Activated naive CD4-positive, alpha-beta T cell treated with anti-CD3 and anti-CD28 coated beads, Interleukin-2, amount 10 ng/mL, durations not matched to agents 7 days and 5 days (primary cell): Measurements from ENCODE around the gene HAUS8.

ENCODE experiments used
- CTCF ChIA-PET: fragments of 350-600 bp; sonication (Branson Sonifier 250); formaldehyde crosslinking; loops from one replicate; lab custom pipeline; 2021; ENCODE audit warnings: antibody characterized with exemption; lab: Charles Lee
- DNase-seq: peaks from one replicate; pipeline ENCODE4 v3.0.0-alpha.2; 2020
- H3K27ac Mint-ChIP-seq: one replicate; pipeline ENCODE4 v1.8.0; 2021; ENCODE audit warnings: mild to moderate bottlenecking, moderate library complexity, mixed read lengths
- H3K27me3 Mint-ChIP-seq: one replicate; pipeline ENCODE4 v1.8.0; 2021; ENCODE audit warnings: mild to moderate bottlenecking, mixed read lengths
- H3K36me3 Mint-ChIP-seq: one replicate; pipeline ENCODE4 v1.8.0; 2021; ENCODE audit warnings: mixed read lengths
- H3K4me1 Mint-ChIP-seq: one replicate; pipeline ENCODE4 v1.8.0; 2021; ENCODE audit warnings: mixed read lengths
- H3K4me3 Mint-ChIP-seq: one replicate; pipeline ENCODE4 v1.8.0; 2021; ENCODE audit warnings: mild to moderate bottlenecking, moderate library complexity, mixed read lengths
- H3K9me3 Mint-ChIP-seq: one replicate; pipeline ENCODE4 v1.8.0; 2021; ENCODE audit warnings: mixed read lengths

The HAUS8 gene

DNA sequence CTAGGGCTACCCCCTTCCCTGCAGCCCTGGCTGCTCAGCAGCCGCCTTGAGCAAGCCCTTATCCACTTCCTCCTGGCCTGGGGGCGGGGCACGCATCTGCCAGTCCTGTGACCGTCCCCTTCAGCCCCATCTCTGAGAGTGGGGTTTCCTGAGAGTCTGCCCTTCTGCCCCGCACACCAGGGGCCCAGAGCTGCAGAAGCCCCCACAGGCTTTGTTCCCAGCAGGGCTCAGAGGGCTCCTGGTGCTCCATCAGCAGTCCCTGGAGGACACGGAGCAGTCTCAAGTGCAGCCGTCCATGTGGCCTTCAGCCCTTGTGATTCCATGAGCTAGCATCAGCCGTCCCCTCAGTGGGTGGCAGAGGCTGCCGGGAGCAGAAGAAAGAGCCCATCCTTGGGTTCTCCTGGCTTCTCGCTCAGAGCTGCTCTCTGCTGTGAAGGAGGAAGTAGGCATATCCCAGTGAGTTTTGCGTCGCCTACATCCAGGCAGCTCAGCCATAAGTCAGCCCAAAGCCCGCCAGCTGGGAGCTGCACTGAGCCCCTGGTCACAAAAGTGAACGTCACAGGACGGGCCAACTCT lies 16.6 kb upstream of the HAUS8 start:
- no peak overlapping the region for H3K4me3 Mint-ChIP-seq
- peaks cover 43% of the 10 kb centered on the region for H3K4me1 Mint-ChIP-seq
- DNase-seq: peak; percentile 33
- H3K9me3 Mint-ChIP-seq: no peaks in the 10 kb centered on the region
- no peaks in the 10 kb centered on the region for H3K27me3 Mint-ChIP-seq
- CTCF ChIA-PET: interaction anchor here (1.3 kb wide), 1 partner anchor 34 kb away, joined by 4 read pairs; no protein-coding TSS in a partner anchor
- H3K27ac Mint-ChIP-seq: no peak overlapping the region
- peaks cover 20% of the 10 kb centered on the region for H3K36me3 Mint-ChIP-seq

DNA sequence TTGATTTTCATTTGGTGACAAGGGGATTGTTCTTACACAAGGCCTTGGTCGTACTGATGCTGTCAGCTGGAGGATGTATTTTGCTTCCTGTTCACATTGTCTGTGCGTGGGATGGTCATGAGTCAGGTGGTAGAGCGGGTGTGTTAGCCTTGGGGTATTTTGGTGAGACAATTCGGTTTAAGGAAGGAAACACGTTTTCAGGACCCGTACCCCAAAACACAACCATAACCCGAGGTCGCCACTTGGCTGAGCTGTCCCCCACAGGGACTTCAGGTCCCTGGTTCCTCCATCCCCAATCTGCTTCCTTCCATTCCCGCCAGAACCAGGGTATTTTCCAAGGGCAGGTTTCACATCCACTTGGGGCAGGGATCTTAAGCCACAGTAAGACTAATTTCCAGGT lies 15.3 kb upstream of the HAUS8 start:
- no peaks in the 10 kb centered on the region for H3K9me3 Mint-ChIP-seq
- H3K27me3 Mint-ChIP-seq: no peaks in the 10 kb centered on the region
- peaks cover 43% of the 10 kb centered on the region for H3K4me1 Mint-ChIP-seq
- CTCF ChIA-PET: interaction anchor here (0.7 kb wide), 1 partner anchor 310 kb away, joined by 3 read pairs; no protein-coding TSS in a partner anchor
- no peak for DNase-seq
- H3K4me3 Mint-ChIP-seq: no peak overlapping the region
- H3K27ac Mint-ChIP-seq: peak overlapping the region; percentile 43
- H3K36me3 Mint-ChIP-seq: peaks cover 20% of the 10 kb centered on the region

DNA sequence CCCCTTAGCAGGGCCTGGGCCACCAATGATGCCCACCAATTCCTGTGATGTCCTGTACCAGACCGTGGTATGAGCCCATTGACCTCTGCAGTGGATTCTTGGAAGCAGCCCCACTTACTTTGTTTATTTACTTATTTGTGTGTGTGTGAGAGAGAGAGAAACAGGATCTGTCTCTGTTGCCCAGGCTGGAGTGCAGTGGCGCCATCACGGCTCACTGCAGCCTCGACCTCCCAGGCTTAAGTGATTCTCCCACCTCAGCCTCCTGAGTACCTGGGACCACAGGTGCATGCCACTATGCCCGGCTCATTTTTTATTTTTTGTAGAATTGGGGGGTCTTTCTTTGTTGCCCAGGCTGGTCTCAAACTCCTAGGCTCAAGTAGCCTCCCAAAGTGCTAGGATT lies 13.3 kb upstream of the HAUS8 start:
- no peak overlapping the region for H3K4me3 Mint-ChIP-seq
- CTCF ChIA-PET: no interaction called here
- DNase-seq: no peak
- no peak overlapping the region for H3K27ac Mint-ChIP-seq
- H3K27me3 Mint-ChIP-seq: no peaks in the 10 kb centered on the region
- peaks cover 20% of the 10 kb centered on the region for H3K36me3 Mint-ChIP-seq
- no peaks in the 10 kb centered on the region for H3K9me3 Mint-ChIP-seq
- H3K4me1 Mint-ChIP-seq: peaks cover 42% of the 10 kb centered on the region

DNA sequence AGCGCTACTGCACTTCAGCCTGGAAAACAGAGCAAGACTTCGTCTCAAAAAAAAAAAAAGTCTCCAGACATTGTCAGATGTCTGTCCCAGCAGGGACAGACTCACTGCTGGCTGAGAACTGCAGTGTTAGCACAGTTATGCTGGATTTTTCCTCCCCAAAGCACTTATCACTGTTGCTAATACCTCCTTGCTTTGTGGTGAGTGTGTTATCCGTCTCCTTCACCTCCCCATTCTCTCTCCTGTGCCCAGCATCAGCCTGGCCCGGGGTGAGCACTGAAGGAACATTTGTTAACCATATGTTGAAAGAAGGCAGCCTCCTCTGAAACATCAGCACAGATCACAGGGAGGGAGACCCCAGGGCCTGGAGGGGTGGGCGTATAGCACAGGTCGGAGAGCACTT lies 11.6 kb upstream of the HAUS8 start:
- Mint-ChIP-seq H3K4me3 (no peak overlapping the region), H3K9me3 (no peaks in the 10 kb centered on the region), H3K27ac (no peak overlapping the region), H3K36me3 (peaks cover 24% of the 10 kb centered on the region), H3K27me3 (no peaks in the 10 kb centered on the region), H3K4me1 (peaks cover 47% of the 10 kb centered on the region)
- CTCF ChIA-PET: no interaction called here
- DNase-seq: no peak

DNA sequence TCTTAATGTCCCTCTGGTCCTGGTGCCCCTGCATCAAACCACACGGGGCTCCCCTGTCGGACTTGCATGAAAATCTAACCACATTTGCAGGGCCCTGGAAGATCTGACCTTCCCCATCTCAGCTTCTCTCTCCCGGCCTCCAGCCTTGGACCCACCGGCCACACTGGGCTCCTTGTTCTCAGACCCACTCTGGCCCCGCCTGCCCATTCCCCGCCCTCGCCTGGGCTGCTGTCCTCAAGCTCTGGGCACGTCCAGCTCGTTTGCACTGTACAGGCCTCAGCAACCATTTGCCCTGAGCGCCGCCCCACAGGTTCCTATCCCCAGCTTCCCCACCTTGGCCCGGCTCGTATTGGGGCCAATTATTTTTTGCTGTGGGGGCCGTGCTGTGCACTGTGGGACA lies 10.9 kb upstream of the HAUS8 start:
- Mint-ChIP-seq H3K36me3 (peaks cover 24% of the 10 kb centered on the region), H3K4me1 (peaks cover 47% of the 10 kb centered on the region), H3K4me3 (no peak overlapping the region), H3K27ac (no peak overlapping the region), H3K27me3 (no peaks in the 10 kb centered on the region), H3K9me3 (no peaks in the 10 kb centered on the region)
- no peak for DNase-seq
- CTCF ChIA-PET: interaction anchor here (0.8 kb wide), 1 partner anchor 157 kb away, joined by 3 read pairs; no protein-coding TSS in a partner anchor

DNA sequence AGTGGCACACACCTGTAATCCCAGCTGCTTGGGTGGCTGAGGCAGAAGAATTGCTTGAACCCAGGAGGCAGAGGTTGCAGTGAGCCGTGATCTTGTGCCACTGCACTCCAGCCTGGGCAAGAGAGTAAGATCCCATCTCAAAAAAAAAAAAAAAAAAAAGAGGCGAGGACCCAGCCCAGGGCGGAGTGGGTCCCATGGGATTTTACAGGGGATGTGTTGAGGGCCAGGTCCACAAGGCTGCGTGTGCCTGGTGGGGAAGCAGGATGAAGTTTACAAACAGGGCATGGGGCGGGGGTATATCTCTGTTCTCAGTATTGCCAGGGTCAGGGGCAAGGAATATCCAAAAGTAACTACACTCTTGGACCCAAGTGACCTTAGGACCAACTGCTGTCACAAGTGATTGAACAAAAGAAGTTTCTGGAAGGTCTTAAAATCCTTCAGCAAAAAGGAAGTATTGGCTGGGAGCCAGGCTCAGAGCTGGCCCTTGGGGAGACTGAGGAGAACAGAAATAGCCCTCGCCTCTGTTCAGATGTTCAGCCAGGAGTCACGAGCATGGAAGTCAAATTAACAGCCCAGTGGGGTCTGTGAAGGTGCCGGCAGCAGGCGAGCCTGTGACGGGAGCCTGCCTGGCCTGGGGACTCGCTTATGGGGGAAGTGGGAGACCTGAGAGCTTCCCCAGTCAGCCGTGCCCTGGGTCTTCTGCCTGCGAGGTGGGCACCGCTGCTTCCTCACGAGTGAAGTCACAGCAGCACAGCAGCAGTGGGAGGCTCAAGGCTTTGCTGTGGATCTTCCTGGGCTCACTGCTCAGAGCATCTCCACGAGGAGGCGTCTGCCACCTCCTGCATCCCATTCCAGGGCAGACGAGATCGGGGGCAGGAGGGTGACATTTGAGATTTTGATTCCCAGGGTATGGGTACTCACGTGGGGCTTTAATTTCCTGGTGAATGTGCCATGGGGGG lies 6.7 kb upstream of the HAUS8 start:
- no peaks in the 10 kb centered on the region for H3K9me3 Mint-ChIP-seq
- no peak overlapping the region for H3K27ac Mint-ChIP-seq
- CTCF ChIA-PET: no interaction called here

DNA sequence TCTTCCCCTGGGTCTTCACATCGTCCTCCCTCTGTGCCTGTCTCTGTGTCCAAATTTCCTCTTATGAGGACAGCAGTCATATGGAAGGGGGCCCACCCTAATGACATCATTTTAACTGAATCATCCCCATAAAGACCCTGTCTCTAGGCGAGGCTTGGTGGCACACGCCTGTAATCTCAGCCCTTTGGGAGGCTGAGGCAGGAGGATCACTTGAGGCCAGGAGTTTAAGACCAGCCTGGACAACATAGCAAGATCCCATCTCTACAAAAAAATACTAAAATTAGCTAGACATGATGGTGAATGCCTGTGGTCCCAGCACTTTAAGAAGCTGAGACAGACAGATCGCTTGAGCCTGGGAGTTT lies 5.2 kb upstream of the HAUS8 start:
- CTCF ChIA-PET: no interaction called here

More for the DNA sequence above, 6.7 kb upstream of the HAUS8 start:
- H3K4me3 Mint-ChIP-seq: no peak overlapping the region
- H3K27me3 Mint-ChIP-seq: no peaks in the 10 kb centered on the region
- DNase-seq: no peak
- H3K36me3 Mint-ChIP-seq: peaks cover 26% of the 10 kb centered on the region
- peaks cover 53% of the 10 kb centered on the region for H3K4me1 Mint-ChIP-seq

DNA sequence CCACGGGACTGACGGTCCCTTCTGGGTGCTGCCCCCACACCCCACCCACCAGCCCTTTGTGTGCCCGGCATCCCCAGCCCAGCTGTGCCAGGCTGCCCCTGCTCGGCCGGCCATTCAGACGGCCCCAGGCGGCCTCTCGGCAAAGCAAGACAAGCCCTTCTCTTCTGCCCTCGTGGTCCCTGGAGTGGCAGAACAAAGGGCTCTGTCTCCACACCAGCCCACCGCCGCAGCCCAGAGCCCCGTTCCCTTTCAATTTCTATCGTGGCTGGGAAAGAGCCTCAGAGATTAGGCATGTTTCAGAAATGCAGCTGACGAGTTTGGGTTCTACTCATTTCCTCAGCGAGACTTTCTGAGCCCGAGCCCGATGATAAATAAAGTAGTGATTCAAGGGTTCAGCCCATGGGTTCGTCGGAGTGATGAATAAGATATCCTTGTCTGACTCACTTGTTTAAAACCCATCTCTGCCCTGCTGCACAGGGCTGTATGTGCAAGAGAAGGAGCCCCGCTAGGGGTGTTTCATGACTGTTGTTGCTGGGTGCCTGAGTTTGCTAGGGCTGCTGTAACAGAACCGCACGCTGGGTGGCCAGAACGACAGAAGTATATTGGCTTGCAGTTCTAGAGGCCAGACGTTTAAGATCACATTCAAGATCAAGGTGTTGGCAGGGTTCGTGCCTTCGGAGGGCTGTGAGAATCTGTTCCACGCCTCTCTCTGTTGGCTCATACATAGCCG lies 4.6 kb upstream of the HAUS8 start:
- H3K27me3 Mint-ChIP-seq: no peaks in the 10 kb centered on the region
- peaks cover 26% of the 10 kb centered on the region for H3K36me3 Mint-ChIP-seq
- CTCF ChIA-PET: no interaction called here

More for the DNA sequence above, 5.2 kb upstream of the HAUS8 start:
- no peaks in the 10 kb centered on the region for H3K9me3 Mint-ChIP-seq
- H3K4me3 Mint-ChIP-seq: no peak overlapping the region
- H3K27me3 Mint-ChIP-seq: no peaks in the 10 kb centered on the region
- H3K27ac Mint-ChIP-seq: peak overlapping the region; percentile 82
- H3K4me1 Mint-ChIP-seq: peaks cover 55% of the 10 kb centered on the region
- no peak for DNase-seq
- peaks cover 30% of the 10 kb centered on the region for H3K36me3 Mint-ChIP-seq

DNA sequence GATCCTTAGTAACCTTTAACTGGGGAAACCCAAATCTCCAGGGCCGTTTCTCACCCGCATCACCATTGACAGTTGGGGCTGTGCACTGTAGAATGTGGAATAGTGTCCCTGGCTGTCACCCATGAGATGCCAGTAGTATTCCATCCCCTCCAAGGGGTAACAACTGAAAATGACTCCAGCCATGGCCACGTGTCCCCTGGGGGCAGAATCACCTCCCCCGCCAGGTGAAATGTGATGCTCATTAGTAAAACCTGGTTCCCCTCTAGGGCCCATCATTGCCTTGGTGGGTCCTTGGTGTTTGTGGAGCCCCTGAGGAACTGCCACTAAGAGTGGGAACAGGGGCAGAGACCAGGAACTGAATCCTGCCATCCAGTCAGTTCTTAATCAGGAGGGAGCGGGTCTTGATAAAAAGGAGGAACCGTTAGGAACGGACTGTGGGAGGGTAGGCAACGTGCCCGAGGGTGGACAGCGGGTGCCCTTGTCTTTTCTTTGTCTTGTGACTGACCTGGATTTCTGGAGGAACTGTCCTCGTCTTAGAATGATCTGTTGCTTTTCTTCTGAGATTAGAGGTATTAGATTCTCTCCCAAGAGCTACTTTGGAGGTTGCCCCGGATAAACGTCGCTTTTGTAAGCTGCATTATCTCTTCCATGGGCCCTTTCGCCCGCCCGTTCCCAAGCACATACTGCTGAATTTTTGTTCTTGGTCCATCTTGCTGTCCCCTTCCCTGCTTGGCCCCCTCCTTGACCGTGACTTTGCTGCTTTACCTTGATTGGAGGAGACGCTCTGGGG lies 3.9 kb upstream of the HAUS8 start:
- Mint-ChIP-seq H3K4me3 (peak overlapping the region; percentile 46), H3K4me1 (peaks cover 59% of the 10 kb centered on the region), H3K27ac (peak overlapping the region; percentile 82), H3K9me3 (no peaks in the 10 kb centered on the region), H3K27me3 (no peaks in the 10 kb centered on the region), H3K36me3 (peaks cover 29% of the 10 kb centered on the region)
- DNase-seq: no peak
- CTCF ChIA-PET: no interaction called here

More for the DNA sequence above, 4.6 kb upstream of the HAUS8 start:
- DNase-seq: peak; percentile 70
- Mint-ChIP-seq H3K27ac (peak overlapping the region; percentile 82), H3K4me3 (peak overlapping the region; percentile 46), H3K4me1 (peaks cover 52% of the 10 kb centered on the region), H3K9me3 (no peaks in the 10 kb centered on the region)

DNA sequence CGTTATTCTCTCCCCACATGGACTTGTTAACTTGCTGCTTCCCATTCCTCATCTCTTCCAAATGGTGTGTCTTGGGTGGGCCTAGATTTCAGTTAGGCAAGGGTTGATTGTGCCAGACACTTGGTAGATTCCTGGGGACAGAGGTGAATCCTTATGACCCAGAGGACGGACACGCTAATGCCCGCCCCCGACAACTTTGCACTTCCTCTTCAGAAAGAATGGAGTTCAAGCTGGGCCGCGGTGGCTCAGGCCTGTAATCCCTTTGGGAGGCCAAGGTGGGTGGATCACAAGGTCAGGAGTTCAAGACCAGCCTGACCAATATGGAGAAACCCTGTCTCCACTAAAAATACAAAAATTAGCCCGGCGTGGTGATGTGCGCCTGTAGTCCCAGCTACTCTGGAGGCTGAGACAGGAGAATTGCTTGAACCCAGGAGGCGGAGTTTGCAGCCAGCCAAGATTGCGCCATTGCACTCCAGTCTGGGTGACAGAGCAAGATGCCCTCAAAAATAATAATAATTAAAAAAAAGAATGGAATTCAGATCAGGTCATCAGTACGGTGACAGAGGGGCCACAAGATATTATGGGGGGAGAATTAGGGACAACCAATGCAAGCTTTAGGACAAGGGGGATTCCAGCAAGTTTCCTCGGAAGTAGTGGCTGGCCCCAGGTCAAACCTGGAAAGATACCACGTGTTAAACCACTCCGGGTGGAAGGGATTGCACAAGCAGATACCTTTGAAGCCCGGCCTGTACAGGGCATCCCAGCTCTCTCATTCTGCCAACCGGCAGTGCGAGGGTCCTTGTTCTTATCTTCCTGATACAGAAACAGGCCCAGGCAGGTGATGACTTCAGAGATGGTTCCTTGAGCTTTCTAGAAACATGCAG lies 3.0 kb upstream of the HAUS8 start:
- H3K4me3 Mint-ChIP-seq: peak overlapping the region; percentile 99
- no peak overlapping the region for H3K27ac Mint-ChIP-seq
- no peak for DNase-seq
- CTCF ChIA-PET: no interaction called here
- H3K27me3 Mint-ChIP-seq: no peaks in the 10 kb centered on the region
- H3K4me1 Mint-ChIP-seq: peaks cover 66% of the 10 kb centered on the region
- no peaks in the 10 kb centered on the region for H3K9me3 Mint-ChIP-seq
- H3K36me3 Mint-ChIP-seq: peaks cover 32% of the 10 kb centered on the region

DNA sequence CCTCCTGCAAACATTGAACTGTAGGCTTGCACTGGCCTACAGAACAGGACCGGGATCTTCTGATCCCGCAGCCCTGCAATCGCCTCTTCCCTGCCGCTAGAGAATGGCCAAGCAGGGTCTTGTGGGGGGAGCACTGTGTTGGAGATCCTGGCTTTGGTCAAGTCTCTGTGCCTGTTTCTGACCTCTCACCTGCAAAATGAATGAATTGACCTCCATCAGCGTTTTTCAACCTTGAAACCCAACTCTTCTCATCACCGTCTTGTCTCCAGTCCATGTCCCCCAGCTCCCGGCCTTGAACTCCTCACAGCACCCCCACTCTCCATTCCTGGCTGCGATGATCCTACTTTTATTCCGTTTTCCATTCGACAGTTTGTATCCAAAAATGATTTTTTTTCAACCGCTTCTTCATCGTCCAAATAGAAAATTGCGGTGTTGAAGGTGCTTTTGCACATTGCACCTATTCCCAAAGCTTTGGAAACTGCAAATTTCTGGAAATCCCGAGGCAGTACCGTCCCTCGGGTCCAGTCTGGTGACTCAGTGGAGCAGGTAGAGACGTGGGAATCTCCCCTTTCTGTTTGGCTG lies 2.3 kb upstream of the HAUS8 start:
- CTCF ChIA-PET: no interaction called here
- Mint-ChIP-seq H3K36me3 (peaks cover 34% of the 10 kb centered on the region), H3K27me3 (no peaks in the 10 kb centered on the region), H3K27ac (peak overlapping the region; percentile 77), H3K4me3 (peak overlapping the region; percentile 99), H3K4me1 (peaks cover 72% of the 10 kb centered on the region), H3K9me3 (no peaks in the 10 kb centered on the region)
- DNase-seq: no peak

DNA sequence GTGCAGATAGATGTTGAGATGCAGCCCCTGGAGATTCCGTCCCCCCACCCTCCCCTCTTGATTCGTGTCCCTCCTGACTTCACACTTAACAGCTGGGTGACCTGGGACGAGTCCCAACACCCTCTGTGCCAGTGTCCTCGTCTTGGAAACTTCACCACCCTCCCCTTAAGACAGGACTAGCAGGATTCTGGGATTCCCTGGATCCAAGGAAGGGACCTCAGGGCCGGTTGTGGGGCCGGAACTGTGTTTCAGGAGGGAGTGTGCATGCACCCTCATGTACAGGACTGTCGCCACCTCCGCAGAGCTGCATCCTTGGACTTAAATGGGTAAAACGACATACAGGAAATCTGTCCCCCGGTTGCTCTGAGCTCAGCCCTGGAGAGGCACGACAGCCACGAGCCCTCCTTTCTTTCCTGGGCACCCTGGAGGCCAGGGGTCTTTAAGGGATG lies 1.3 kb upstream of the HAUS8 start:
- H3K27ac Mint-ChIP-seq: peak overlapping the region; percentile 92
- H3K4me1 Mint-ChIP-seq: peaks cover 67% of the 10 kb centered on the region
- H3K9me3 Mint-ChIP-seq: no peaks in the 10 kb centered on the region
- no peaks in the 10 kb centered on the region for H3K27me3 Mint-ChIP-seq
- CTCF ChIA-PET: interaction anchor here (1.9 kb wide), 1 partner anchor 49 kb away, joined by 7 read pairs; no protein-coding TSS in a partner anchor
- H3K4me3 Mint-ChIP-seq: peak overlapping the region; percentile 99
- H3K36me3 Mint-ChIP-seq: peaks cover 34% of the 10 kb centered on the region
- peak; percentile 52 for DNase-seq
